RWPE2 (cell line): Measurements from ENCODE around the gene SSH2.
"Not testable (repeated sequence)": the region's sequence is repeated elsewhere in the genome, so short reads cannot be mapped to it uniquely, and the experiment has no call there.

Source experiments
- ATAC-seq: fragments of 200-7000 bp; cut with Tn5 transposase; 3 replicates; pipeline ENCODE4 v1.9.1; 2021; ENCODE audit warnings: low read depth
- DNase-seq: peaks from one replicate; pipeline ENCODE4 v3.0.0-alpha.2; 2020; ENCODE audit warnings: low spot score
- H3K27ac ChIP-seq: fragments of 450-650 bp; 2 replicates; pipeline ENCODE4 v1.5.1; 2017; ENCODE audit warnings: mild to moderate bottlenecking; ENCODE audit not compliant: poor library complexity, severe bottlenecking
- H3K27me3 ChIP-seq: fragments of 250-450 bp; sonication (Bioruptor Pico); 2 replicates; pipeline ENCODE4 v1.5.1; 2021; ENCODE audit warnings: mild to moderate bottlenecking, moderate library complexity; ENCODE audit not compliant: insufficient read depth, poor library complexity, severe bottlenecking
- H3K36me3 ChIP-seq: fragments of 250-450 bp; sonication (Bioruptor Pico); 2 replicates; pipeline ENCODE4 v1.5.1; 2020; ENCODE audit warnings: low read depth, mild to moderate bottlenecking, moderate library complexity
- H3K4me1 ChIP-seq: fragments of 250-450 bp; sonication (Bioruptor Pico); 2 replicates; pipeline ENCODE4 v1.5.1; 2021; ENCODE audit warnings: mild to moderate bottlenecking, moderate library complexity; ENCODE audit not compliant: insufficient read depth, poor library complexity, severe bottlenecking
- H3K4me3 ChIP-seq: fragments of 250-450 bp; sonication (Bioruptor Pico); 2 replicates; pipeline ENCODE4 v1.5.1; 2021; ENCODE audit warnings: mild to moderate bottlenecking, moderate library complexity; ENCODE audit not compliant: severe bottlenecking
- H3K9me3 ChIP-seq: fragments of 250-450 bp; sonication (Bioruptor Pico); 2 replicates; pipeline ENCODE4 v1.5.1; 2021; ENCODE audit warnings: mild to moderate bottlenecking, moderate library complexity; ENCODE audit not compliant: severe bottlenecking
- CTCF ChIP-seq: fragments of 450-650 bp; IDR thresholded peaks from one replicate; pipeline ENCODE4 v1.5.1; 2017; ENCODE audit warnings: mild to moderate bottlenecking, moderate library complexity; ENCODE audit not compliant: poor library complexity, severe bottlenecking

The SSH2 gene

GRCh38 chr17:29789196-29790170 is 140.5 kb downstream of the SSH2 start:
- no peak overlapping the region for H3K4me3 ChIP-seq
- H3K4me1 ChIP-seq: peaks cover 14% of the 10 kb centered on the region
- no peaks in the 10 kb centered on the region for H3K36me3 ChIP-seq
- no peak overlapping the region for H3K27ac ChIP-seq
- no peak for DNase-seq
- H3K9me3 ChIP-seq: no peaks in the 10 kb centered on the region
- no peaks in the 10 kb centered on the region for H3K27me3 ChIP-seq
- no peak for ATAC-seq
- TF ChIP-seq CTCF: no peak

DNA sequence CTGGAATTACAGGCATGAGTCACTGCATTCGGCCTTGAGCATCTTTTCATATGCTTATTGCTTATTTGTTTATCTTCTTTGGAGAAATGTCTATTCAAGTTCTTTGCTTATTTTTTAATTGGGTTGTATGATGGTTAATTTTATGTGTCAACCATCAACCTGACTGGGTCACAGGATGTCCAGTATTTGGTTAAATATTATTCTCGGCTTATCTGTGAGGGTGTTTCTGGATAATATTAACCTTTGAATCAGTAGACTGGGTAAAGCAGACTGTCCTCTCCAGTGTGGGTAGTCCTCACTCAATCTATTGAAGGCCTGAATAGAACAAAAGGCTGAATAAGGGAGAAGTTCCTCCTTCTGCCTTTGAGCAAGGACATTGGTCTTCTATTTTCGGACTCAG is 142.0 kb downstream of the SSH2 start:
- TF ChIP-seq CTCF: no peak
- Histone ChIP-seq H3K36me3 (no peaks in the 10 kb centered on the region), H3K9me3 (no peaks in the 10 kb centered on the region), H3K27ac (no peak overlapping the region), H3K4me3 (no peak overlapping the region), H3K27me3 (no peaks in the 10 kb centered on the region), H3K4me1 (peaks cover 14% of the 10 kb centered on the region)
- DNase-seq (no peak), ATAC-seq (no peak)

DNA sequence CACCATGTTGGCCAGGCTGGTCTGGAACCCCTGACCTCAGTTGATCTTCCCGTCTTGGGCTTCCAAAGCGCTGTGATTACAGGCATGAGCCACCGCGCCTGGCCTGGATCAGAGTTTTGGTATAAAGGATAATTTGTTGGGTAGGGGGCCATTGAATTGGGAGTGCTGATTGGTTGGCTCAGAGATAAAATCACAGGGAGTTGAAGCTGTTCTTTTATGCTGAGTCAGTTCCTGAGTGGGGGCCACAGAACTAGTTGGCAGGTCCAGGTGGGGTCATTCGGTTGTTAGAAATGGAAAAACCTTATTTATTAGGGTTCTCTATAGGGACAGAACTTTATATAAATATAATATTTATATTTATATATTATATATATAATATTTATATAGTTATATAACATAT is 147.1 kb downstream of the SSH2 start:
- no peak overlapping the region for H3K27ac ChIP-seq
- ATAC-seq (no peak), DNase-seq (no peak)
- H3K4me3 ChIP-seq: no peak overlapping the region
- H3K27me3 ChIP-seq: no peaks in the 10 kb centered on the region
- H3K9me3 ChIP-seq: no peaks in the 10 kb centered on the region
- H3K4me1 ChIP-seq: peaks cover 14% of the 10 kb centered on the region
- no peak for TF ChIP-seq CTCF
- no peaks in the 10 kb centered on the region for H3K36me3 ChIP-seq

GRCh38 chr17:29779812-29780190 is 150.2 kb downstream of the SSH2 start:
- H3K36me3 ChIP-seq, ATAC-seq, H3K4me3 ChIP-seq, H3K27ac ChIP-seq, DNase-seq, H3K4me1 ChIP-seq, H3K27me3 ChIP-seq, H3K9me3 ChIP-seq: not testable (repeated sequence)

DNA sequence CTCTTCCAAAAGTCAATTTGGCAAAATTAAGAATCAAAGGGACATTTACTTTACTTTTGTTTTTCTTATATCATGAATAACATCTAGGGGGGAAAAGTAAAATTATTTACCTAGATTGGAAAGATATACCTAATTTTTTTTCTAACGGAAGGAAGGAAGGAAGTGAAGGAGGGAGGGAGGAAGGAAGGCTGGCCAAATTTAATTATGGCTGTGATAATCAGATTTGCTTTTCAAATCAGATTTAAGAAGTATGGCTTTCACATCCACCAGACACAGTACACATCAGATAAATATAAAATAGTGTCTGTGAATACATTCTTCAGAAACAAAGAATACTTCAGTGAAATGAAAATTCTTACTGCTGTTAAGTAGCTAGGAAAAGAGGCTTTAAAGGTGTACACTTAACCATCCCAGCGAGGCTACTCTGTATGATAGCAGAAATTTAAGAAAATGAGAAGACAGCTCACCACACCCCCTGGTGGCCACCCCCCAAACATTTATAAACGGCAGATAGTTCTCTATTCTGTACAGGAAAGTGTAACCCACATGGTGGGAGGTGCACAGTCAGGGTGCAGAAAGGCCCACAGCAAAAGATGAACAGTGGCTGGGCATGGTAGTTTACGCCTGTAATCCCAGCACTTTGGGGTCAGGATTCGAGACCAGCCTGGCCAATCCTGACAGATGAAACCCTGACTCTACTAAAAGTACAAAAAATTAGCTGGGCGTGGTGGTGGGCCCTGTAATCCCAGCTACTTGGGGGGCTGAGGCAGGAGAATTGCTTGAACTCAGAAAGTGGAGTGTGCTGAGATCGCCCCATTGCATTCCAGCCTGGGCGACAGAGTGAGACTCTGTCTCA is 150.8 kb downstream of the SSH2 start:
- ATAC-seq (peak; percentile 84), DNase-seq (no peak)
- Histone ChIP-seq H3K27me3 (no peaks in the 10 kb centered on the region), H3K36me3 (peaks cover 3% of the 10 kb centered on the region; the same call in 1 of the 2 replicates), H3K27ac (no peak overlapping the region), H3K9me3 (no peaks in the 10 kb centered on the region), H3K4me3 (no peak overlapping the region), H3K4me1 (no peaks in the 10 kb centered on the region)
- peak; percentile 89 for TF ChIP-seq CTCF
